ENCODE measurements around the gene CRYGD. TPM values are rescaled to one million over a fixed set of nuclear protein-coding genes. Genes with fewer than 3 reads are reported as not detected.

CRYGD gene
- total RNA-seq, 2 experiments from 2014 or later, result not detected

DNA sequence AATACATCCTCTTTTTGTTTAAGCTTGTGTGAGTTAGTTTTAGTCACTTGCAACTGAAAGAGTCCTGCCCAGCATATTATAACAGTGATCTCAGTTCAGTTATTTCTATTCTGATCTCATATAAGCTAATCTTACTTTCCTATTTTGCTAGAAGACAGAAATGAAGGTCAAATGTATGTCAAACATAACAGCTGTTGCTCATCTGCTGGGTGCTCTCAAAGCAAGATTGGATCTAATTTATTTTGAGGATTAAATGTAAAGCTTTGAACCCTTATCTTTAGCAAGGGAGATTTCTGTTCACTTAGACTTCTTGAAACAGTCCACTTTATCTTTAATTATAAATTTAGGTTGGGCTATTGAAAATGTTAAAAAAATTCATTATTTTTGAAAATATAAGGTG, 31.2 kb downstream of the CRYGD start:
- CTCF ChIA-PET, result no interaction called here
- POLR2A ChIA-PET, result no interaction called here

DNA sequence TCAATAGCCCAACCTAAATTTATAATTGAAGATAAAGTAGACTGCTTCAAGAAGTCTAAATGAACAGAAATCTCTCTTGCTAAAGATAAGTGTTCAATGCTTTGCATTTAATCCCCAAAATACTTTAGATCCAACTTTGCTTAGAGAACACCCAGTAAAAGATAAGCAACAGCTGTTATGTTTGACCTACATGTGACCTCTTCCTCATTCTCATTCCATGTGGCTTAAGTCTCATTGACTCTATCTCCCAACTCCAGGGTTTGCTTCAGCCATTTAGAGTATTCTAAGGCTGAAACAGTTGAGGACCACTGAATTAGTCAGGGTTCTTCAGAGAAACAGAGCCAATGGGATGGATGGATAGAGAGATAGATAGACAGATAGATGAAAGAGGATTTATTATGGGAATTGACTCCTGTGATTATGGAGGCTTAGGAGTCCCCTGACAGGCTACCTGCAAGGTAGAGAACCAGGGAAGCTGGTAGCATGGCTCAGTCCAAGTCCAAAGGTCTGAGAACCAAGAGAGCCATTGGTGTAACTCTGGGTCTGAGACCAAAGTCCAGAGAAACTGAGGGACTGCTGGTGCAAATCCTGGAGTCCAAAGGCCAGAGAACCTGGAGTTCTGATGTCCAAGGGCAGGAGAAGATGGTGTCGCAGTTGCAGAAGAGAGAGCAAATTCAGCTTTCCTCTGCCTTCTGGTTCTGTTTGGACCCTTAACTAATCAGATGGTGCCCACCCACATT, 32.1 kb downstream of the CRYGD start:
- POLR2A ChIA-PET, result no interaction called here
- CTCF ChIA-PET, result no interaction called here

DNA sequence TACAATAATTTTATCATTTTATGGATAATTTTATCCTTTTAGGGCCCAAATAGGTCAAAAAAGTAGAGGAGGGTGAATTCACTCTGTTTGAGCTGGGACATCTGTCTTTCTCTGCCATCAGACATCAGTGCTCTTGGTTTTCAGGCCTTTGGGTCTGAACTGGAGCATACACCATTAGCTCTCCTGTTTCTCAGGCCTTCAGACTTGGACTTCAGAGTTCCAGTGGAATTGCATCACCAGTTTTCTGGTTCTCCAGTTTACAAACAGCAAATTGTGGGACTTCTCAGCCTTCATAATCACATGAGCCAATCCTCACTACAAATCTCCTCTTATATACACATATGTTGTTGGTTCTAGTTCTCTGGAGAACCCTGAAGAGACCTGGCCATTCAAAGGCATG, 33.9 kb downstream of the CRYGD start:
- CTCF ChIA-PET, result no interaction called here
- POLR2A ChIA-PET, result no interaction called here

DNA sequence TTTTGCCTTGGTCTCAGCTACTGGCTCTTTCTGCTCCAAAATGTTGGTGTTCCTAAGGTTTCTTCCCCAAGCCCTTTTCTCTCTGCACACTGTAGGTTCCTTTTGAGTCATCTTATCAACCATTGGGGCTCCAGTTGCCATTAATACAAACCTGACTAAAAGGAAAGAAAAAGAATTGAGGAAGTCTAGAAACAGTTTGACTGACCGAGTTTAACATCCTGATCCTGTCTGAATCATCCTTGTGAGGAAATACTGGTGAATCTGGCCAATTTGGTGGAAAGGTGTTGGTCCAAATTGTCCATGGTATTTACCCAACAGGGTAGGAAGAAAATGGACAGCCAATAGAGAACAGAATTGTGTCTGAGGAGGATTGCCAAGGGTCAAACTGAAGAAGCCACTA, 38.3 kb downstream of the CRYGD start:
- POLR2A ChIA-PET, result no interaction called here
- CTCF ChIA-PET, result no interaction called here

DNA sequence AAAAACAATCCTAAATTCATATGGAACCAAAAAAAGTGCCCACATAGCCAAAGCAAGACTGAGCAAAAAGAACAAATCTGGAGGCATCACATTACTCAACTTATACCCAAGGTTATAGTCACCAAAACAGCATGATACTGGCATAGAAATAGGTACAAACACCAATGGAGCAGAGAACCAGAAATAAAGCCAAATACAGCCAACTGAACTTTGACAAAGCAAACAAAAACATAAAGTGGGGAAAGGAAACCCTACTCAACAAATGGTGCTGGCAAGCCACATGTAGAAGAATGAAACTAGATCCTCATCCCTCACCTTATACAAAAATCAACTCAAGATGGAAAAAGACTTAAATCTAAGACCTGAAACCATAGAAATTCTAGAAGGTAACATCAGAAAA, 40.5 kb downstream of the CRYGD start:
- ChIA-PET CTCF (interaction anchor here (1.9 kb wide), 1 partner anchor 11 kb away, joined by 5 read pairs; no protein-coding TSS in a partner anchor), POLR2A (no interaction called here)

DNA sequence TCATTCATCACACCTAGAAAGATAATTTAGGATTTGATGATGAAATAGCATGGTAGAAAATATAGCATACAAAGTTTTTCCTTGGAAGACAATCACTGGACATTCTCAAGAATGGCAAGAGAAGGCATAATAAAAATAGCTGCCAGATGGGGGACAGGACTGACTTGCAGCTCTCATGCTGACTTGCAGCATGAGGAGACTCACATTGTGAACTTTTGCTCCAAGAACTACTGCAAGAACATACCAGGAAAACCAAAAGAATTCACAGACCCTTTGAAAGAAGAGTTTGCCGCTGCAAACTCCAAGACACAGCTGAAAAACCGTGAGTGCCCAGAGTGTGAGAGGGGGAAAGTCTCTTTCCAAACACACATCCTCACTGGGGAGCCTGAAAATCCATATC, 47.0 kb downstream of the CRYGD start:
- CTCF ChIA-PET, result no interaction called here

DNA sequence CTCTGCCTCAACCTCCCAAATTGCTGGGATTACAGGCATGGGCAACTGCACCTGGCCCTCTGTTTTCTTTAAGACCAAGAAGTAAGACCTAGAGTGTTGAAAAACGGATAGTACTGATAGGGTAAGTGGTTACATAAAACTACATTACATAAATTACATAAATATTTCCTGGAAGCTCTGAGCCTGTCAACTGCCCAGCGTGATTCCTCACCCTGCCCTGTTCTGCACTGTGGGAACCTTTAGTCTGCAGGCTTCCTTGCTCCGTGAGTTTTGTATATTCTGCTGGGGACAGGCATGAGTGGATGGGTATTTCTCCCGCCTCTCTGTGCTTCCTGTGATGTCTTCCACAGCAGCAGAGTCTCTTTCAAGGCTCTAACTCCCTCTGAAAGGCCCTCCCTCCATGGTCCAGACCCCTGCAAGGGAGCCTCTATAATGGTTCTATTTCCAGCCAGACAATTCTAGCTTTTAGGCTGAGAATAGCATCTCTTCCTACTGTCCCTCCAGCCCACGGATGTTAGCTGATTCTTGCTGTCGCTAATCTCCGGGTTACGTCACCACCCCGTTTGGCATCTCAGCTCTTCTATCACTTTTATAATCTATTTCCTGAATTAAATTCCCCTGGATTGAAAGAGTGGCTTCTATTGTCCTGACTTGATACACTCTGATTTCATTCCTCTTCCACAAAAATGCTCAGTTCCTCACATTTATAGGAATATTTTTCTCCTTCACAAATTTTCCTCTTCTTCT, 49.5 kb downstream of the CRYGD start:
- ChIA-PET CTCF (interaction anchor here (0.7 to 2.3 kb wide), 2 partner anchors 10 to 329 kb away, joined by 3 to 7 read pairs; no protein-coding TSS in a partner anchor), POLR2A (no interaction called here)

More for the DNA sequence above, 47.0 kb downstream of the CRYGD start:
- POLR2A ChIA-PET, result interaction anchor here (0.5 kb wide), 1 partner anchor 247 kb away, joined by 5 read pairs; no protein-coding TSS in a partner anchor

DNA sequence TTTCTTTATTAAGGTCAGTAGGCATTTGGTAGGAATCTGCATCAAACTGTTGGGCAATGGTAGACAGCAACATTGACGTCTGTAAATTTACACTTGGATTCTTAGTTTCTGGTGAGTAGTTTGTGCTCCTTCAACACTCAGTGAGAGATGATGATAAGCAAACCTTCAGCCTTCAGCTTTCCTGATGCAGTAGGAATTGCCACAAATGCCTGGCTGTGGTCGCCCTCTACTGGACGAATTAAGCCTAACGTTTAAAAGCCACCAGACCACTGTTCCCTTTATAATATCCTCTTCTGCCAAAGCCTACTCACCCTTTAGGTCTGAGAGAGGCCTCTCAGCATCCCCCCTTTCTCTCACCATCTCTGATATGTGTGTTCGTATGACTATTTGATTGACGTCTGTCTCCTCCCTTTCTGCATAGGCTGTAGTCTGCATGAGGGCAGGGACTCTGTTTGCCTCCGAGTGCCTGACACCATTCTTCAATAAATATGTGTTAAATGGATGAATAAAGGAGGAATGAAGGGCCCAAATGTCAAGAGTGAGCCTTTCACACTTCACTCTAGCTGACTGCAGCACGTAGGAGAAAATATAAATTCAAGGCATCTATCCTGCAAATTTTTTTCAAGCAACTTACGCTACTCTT, 52.0 kb downstream of the CRYGD start:
- ChIA-PET POLR2A (no interaction called here), CTCF (interaction anchor here (0.5 to 1.6 kb wide), 4 partner anchors 10 to 1368 kb away, joined by 3 to 5 read pairs (median 4); no protein-coding TSS in a partner anchor)

Other genes starting within 250 kb of the CRYGD start
- gene PLEKHM3, start 99.0 kb downstream of the CRYGD start, total RNA-seq, result 1 to 10 TPM; 5.1 to 5.5 TPM
- not detected for gene CRYGC, start 5.3 kb upstream of the CRYGD start, total RNA-seq
- gene CRYGB, start 21.6 kb upstream of the CRYGD start, total RNA-seq, result not detected
- gene CRYGA, start 39.1 kb upstream of the CRYGD start, total RNA-seq, result not detected
- gene C2orf80, start 65.5 kb upstream of the CRYGD start, total RNA-seq, result not detected
- gene IDH1, start 130.5 kb upstream of the CRYGD start, total RNA-seq, result 10 to 100 TPM; 22.8 to 25.4 TPM
- 10 to 100 TPM; 15.1 to 16.1 TPM for gene PIKFYVE, start 141.7 kb upstream of the CRYGD start, total RNA-seq